Measurements from ENCODE around the gene ST6GAL1.

ST6GAL1 gene

DNA sequence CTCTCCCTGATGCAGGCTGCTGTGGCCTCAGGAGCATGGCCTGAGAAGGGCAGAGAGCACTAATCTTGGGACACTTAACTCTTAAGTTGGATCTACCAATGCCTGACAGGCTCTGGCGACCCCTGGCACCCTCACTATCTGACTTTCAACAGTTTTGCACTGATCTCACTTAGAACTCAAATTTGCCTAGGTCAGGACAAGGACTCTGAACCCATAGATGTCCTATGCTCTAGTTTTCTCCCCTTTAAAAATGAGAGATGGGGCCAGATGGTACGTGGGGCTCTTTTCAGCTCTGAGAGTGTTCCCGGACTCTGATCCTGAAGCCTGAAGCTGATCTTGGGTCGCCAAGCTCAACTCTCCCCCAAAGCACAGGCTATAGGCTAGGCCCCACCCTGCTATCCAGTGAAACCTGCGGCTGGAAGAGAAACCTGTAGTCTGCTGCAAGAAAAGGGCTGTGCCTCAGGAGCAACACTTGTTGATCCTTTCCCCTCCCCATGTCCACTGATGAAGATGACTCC is 143.3 kb downstream of the ST6GAL1 start:
- Histone ChIP-seq H3K4me2 (ENCODE audit: insufficient read depth, low read length) (no peak overlapping the region), H3K36me3 (ENCODE audit: insufficient read depth, low read length) (no peaks in the 10 kb centered on the region), H3K27me3 (ENCODE audit: insufficient read depth, low read length, poor library complexity) (peaks cover 3% of the 10 kb centered on the region), H3K27ac (ENCODE audit: low read length) (no peak overlapping the region), H3K79me2 (ENCODE audit: insufficient read depth, low read length) (no peaks in the 10 kb centered on the region), H3K4me3 (ENCODE audit: low read depth in 1 of 2, low read length in 2 of 2) (no peak overlapping the region), H4K20me1 (ENCODE audit: insufficient read depth, low read length) (no peaks in the 10 kb centered on the region), H3K9ac (ENCODE audit: low read depth, low read length) (no peak overlapping the region), H3K9me3 (ENCODE audit: insufficient read depth, low read length, severe bottlenecking) (no peaks in the 10 kb centered on the region), H3K4me1 (ENCODE audit: insufficient read depth, low read length) (no peaks in the 10 kb centered on the region), H2AFZ (ENCODE audit: low read depth, low read length) (no peak overlapping the region)
- TF ChIP-seq CTCF (IDR thresholded peaks at IDR 0.05; ENCODE audit: borderline replicate concordance, extremely low read depth, low read length, poor library complexity, severe bottlenecking) = no peak
- TF ChIP-seq EZH2 (IDR thresholded peaks at IDR 0.05; ENCODE audit: borderline replicate concordance, low read depth, low read length, severe bottlenecking) = no peak
- no peak for ATAC-seq (ENCODE audit: insufficient read depth, low read depth)
- DNase-seq = no peak

DNA sequence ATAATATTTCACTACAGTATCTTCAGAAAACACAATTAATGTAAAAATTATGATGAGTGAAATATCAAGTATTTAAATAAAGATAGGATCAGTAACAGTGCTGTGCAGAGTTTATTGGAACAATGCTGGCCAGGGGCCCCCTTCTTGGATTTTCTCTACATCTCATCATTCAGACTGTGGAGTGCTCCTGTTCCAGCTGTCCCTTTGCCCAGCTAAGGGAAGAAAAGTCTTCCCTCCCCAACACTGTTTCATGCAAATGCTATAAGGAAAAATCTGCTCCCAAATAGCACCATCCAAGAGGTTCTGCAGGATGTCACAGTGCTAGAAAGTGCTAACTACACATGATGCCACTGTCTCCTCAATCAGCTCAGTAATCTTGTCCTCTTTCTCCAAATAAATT is 144.5 kb downstream of the ST6GAL1 start:
- ATAC-seq (ENCODE audit: insufficient read depth, low read depth) (no peak), DNase-seq (no peak)
- Histone ChIP-seq H3K9ac (ENCODE audit: low read depth, low read length) (no peak overlapping the region), H3K4me1 (ENCODE audit: insufficient read depth, low read length) (no peaks in the 10 kb centered on the region), H3K36me3 (ENCODE audit: insufficient read depth, low read length) (no peaks in the 10 kb centered on the region), H2AFZ (ENCODE audit: low read depth, low read length) (no peak overlapping the region), H3K9me3 (ENCODE audit: insufficient read depth, low read length, severe bottlenecking) (no peaks in the 10 kb centered on the region), H3K4me2 (ENCODE audit: insufficient read depth, low read length) (no peak overlapping the region), H4K20me1 (ENCODE audit: insufficient read depth, low read length) (no peaks in the 10 kb centered on the region), H3K27ac (ENCODE audit: low read length) (no peak overlapping the region), H3K79me2 (ENCODE audit: insufficient read depth, low read length) (no peaks in the 10 kb centered on the region), H3K4me3 (ENCODE audit: low read depth in 1 of 2, low read length in 2 of 2) (no peak overlapping the region), H3K27me3 (ENCODE audit: insufficient read depth, low read length, poor library complexity) (peaks cover 7% of the 10 kb centered on the region)
- no peak for TF ChIP-seq EZH2 (IDR thresholded peaks at IDR 0.05; ENCODE audit: borderline replicate concordance, low read depth, low read length, severe bottlenecking)
- no peak for TF ChIP-seq CTCF (IDR thresholded peaks at IDR 0.05; ENCODE audit: borderline replicate concordance, extremely low read depth, low read length, poor library complexity, severe bottlenecking)

DNA sequence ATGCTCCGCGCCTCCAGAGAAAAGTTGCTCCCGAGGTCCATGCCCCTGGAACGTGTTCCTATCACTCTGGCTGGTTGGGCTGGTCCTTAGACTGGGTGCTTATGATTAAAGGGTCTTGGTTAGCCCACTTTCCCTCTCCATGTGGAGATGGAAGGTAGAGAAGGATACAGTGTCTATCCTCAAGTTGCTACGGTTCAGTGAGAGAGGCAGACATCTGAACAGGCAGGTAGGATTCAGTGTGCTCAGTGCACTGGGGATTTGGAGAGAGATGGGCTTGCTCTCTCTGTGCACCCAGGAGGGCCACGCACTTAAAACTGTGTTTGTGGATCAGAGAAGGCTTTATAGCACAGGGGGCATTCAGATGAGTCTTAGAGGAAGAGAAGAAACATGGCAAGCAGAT is 146.0 kb downstream of the ST6GAL1 start:
- ATAC-seq (ENCODE audit: insufficient read depth, low read depth) (no peak), DNase-seq (no peak)
- TF ChIP-seq CTCF (IDR thresholded peaks at IDR 0.05; ENCODE audit: borderline replicate concordance, extremely low read depth, low read length, poor library complexity, severe bottlenecking) (no peak), EZH2 (IDR thresholded peaks at IDR 0.05; ENCODE audit: borderline replicate concordance, low read depth, low read length, severe bottlenecking) (no peak)
- H3K27me3 ChIP-seq (ENCODE audit: insufficient read depth, low read length, poor library complexity) = peaks cover 10% of the 10 kb centered on the region
- no peaks in the 10 kb centered on the region for H3K36me3 ChIP-seq (ENCODE audit: insufficient read depth, low read length)
- no peak overlapping the region for H3K9ac ChIP-seq (ENCODE audit: low read depth, low read length)
- H3K4me1 ChIP-seq (ENCODE audit: insufficient read depth, low read length) = no peaks in the 10 kb centered on the region
- H2AFZ ChIP-seq (ENCODE audit: low read depth, low read length) = no peak overlapping the region
- H3K79me2 ChIP-seq (ENCODE audit: insufficient read depth, low read length) = no peaks in the 10 kb centered on the region
- H3K27ac ChIP-seq (ENCODE audit: low read length) = no peak overlapping the region
- H3K4me2 ChIP-seq (ENCODE audit: insufficient read depth, low read length) = no peak overlapping the region
- H3K9me3 ChIP-seq (ENCODE audit: insufficient read depth, low read length, severe bottlenecking) = no peaks in the 10 kb centered on the region
- H3K4me3 ChIP-seq (ENCODE audit: low read depth in 1 of 2, low read length in 2 of 2) = no peak overlapping the region
- H4K20me1 ChIP-seq (ENCODE audit: insufficient read depth, low read length) = no peaks in the 10 kb centered on the region

GRCh38 chr3:187077085-187077484 is 146.8 kb downstream of the ST6GAL1 start:
- Histone ChIP-seq H3K36me3 (ENCODE audit: insufficient read depth, low read length) (no peaks in the 10 kb centered on the region), H3K9me3 (ENCODE audit: insufficient read depth, low read length, severe bottlenecking) (no peaks in the 10 kb centered on the region), H2AFZ (ENCODE audit: low read depth, low read length) (no peak overlapping the region), H3K27ac (ENCODE audit: low read length) (no peak overlapping the region), H4K20me1 (ENCODE audit: insufficient read depth, low read length) (no peaks in the 10 kb centered on the region), H3K27me3 (ENCODE audit: insufficient read depth, low read length, poor library complexity) (peaks cover 10% of the 10 kb centered on the region), H3K4me3 (ENCODE audit: low read depth in 1 of 2, low read length in 2 of 2) (no peak overlapping the region), H3K4me2 (ENCODE audit: insufficient read depth, low read length) (no peak overlapping the region), H3K9ac (ENCODE audit: low read depth, low read length) (no peak overlapping the region), H3K4me1 (ENCODE audit: insufficient read depth, low read length) (no peaks in the 10 kb centered on the region), H3K79me2 (ENCODE audit: insufficient read depth, low read length) (no peaks in the 10 kb centered on the region)
- TF ChIP-seq EZH2 (IDR thresholded peaks at IDR 0.05; ENCODE audit: borderline replicate concordance, low read depth, low read length, severe bottlenecking) (no peak), CTCF (IDR thresholded peaks at IDR 0.05; ENCODE audit: borderline replicate concordance, extremely low read depth, low read length, poor library complexity, severe bottlenecking) (no peak)
- DNase-seq (no peak), ATAC-seq (ENCODE audit: insufficient read depth, low read depth) (no peak)

Measured in DND-41 (cell line).